Measurements from ENCODE around the gene PXDN. TPM values are rescaled to one million over a fixed set of nuclear protein-coding genes. Genes with fewer than 3 reads are reported as not detected.

The PXDN gene
- total and polyA plus RNA-seq, 2 of the 13 experiments (the other 11 are each of a cell fraction or from before 2014, with no cell fraction given) = not detected

- no peak for TF ChIP-seq MAZ (IDR thresholded peaks at IDR 0.05; ENCODE audit: borderline replicate concordance, low read depth, low read length)
- no peak for TF ChIP-seq MAZ (CRISPR knock-in tag; IDR thresholded peaks at IDR 0.05; ENCODE audit: low read depth)
- TF ChIP-seq SIN3A (IDR thresholded peaks at IDR 0.05; ENCODE audit: borderline replicate concordance, low read depth, low read length) = no peak
- TF ChIP-seq ATF7 (IDR thresholded peaks at IDR 0.05) = no peak
- TF ChIP-seq ATF7 (CRISPR knock-in tag; IDR thresholded peaks at IDR 0.05) = no peak
- TF ChIP-seq ZMYM3 (CRISPR knock-in tag; IDR thresholded peaks at IDR 0.05) = no peak
- TF ChIP-seq ZNF326 (CRISPR knock-in tag; IDR thresholded peaks at IDR 0.05; ENCODE audit: borderline replicate concordance) = no peak
- TF ChIP-seq CBFB (CRISPR knock-in tag; IDR thresholded peaks at IDR 0.05) = no peak
- TF ChIP-seq ZNF570 (CRISPR knock-in tag; IDR thresholded peaks at IDR 0.05; ENCODE audit: borderline replicate concordance) = no peak
- no peak for TF ChIP-seq CREBL2 (CRISPR knock-in tag; IDR thresholded peaks at IDR 0.05; ENCODE audit: borderline replicate concordance)
- no peak for TF ChIP-seq ELF4 (CRISPR knock-in tag; IDR thresholded peaks at IDR 0.05; ENCODE audit: borderline replicate concordance)
- no peak for TF ChIP-seq STAT6 (CRISPR knock-in tag; IDR thresholded peaks at IDR 0.05; ENCODE audit: borderline replicate concordance)
- TF ChIP-seq ZNF253 (CRISPR knock-in tag; IDR thresholded peaks at IDR 0.05; ENCODE audit: borderline replicate concordance) = no peak
- no peak for TF ChIP-seq HINFP (CRISPR knock-in tag; IDR thresholded peaks at IDR 0.05; ENCODE audit: low read depth)
- no peak for TF ChIP-seq XBP1 (CRISPR knock-in tag; IDR thresholded peaks at IDR 0.05)
These were observed 8.4 kb upstream of the PXDN start (continued) for GRCh38 chr2:1752751-1753150.
